Activated CD8-positive, alpha-beta memory T cell treated with anti-CD3 and anti-CD28 coated beads for 48 hours (primary cell): Measurements from ENCODE around the gene SLC30A2.

ENCODE experiments used
- DNase-seq, 3 experiments: peaks; one replicate each; pipeline ENCODE4 v3.0.0-alpha.2; 2020; ENCODE audit warnings: low read depth in 2 of 3, low spot score in 2 of 3

The SLC30A2 gene

GRCh38 chr1:25999041-25999800 is 46.7 kb downstream of the SLC30A2 start:
- DNase-seq: no peak

- peak; percentile 70 to 95 (median 87) for DNase-seq
Observed at GRCh38 chr1:25997828-25998761, 47.8 kb downstream of the SLC30A2 start, which contains the start of gene PAFAH2. TSS of gene PAFAH2 (minus strand) at chr1:25998063. CDS start at chr1:25990816, 7,247 bp downstream.

GRCh38 chr1:25996966-25997827 is 48.7 kb downstream of the SLC30A2 start:
- no peak for DNase-seq

- DNase-seq: no peak
Observed at GRCh38 chr1:25994402-25995150, 51.3 kb downstream of the SLC30A2 start.

- DNase-seq: no peak
Observed at GRCh38 chr1:25993197-25993951, 52.5 kb downstream of the SLC30A2 start.

- DNase-seq: no peak
Observed at GRCh38 chr1:25992689-25993171, 53.2 kb downstream of the SLC30A2 start.

GRCh38 chr1:25991937-25992688 is 53.8 kb downstream of the SLC30A2 start:
- DNase-seq: no peak

- no peak for DNase-seq
Observed at GRCh38 chr1:25990702-25991395, 55.1 kb downstream of the SLC30A2 start.

GRCh38 chr1:25990251-25990650 is 55.7 kb downstream of the SLC30A2 start:
- DNase-seq: no peak

GRCh38 chr1:25989440-25990234 is 56.3 kb downstream of the SLC30A2 start:
- no peak for DNase-seq

GRCh38 chr1:25987951-25988350 is 58.0 kb downstream of the SLC30A2 start:
- no peak for DNase-seq
